GM08714 (cell line): ENCODE data around the gene SUDS3.

Source experiments
- H3K4me3 ChIP-seq: fragments of 200-500 bp; sonication (Bioruptor generic); 2 replicates; pipeline ENCODE4 v1.5.1; 2014; ENCODE audit warnings: mild to moderate bottlenecking, low read length, inconsistent platforms
- ZNF274 ChIP-seq: IDR thresholded peaks from 2 replicates; pipeline ENCODE4 v1.6.1; 2012; ENCODE audit warnings: mild to moderate bottlenecking, low read depth, low read length

Gene SUDS3

DNA sequence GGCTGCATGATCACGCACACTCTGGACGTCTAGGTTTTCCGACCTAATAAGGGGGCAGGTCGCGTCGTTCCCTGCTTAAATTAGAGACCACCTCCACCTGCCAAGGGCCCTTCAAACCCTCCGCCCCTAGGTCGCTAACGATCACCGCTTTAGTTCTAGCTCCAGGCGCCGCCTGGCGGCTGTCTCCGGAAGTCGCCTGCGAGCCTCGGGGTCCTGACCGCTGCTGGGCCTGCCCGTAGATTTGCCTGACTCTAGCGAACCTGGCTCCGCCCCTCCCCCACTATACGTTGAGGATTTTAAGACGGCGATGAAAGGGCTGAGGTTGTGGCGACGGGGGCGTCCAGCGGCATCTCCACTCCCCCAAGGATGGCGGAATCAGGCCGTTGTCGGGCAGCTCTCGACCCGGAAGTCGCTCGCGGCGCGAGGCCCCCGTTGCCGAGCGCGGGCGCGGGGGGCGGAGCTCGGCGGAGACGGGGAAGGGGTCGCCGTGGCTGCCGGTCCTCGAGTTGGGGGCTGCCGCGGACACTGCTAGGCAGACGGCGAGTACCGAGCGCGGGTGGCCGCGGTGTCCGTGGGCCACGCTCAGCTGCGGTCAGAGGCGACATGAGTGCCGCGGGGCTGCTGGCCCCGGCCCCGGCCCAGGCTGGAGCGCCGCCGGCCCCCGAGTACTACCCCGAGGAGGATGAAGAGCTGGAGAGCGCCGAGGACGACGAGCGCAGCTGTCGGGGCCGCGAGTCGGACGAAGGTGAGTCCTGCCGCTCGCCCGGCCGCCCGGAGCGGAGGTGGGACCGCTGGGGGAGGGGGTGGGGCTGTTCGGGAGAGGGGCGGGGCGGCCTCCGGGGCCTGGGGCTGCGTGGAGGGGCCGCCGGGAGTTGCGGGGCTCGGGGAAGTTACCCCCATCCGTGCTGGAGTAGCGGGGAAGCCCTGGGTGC, at the start of gene SUDS3:
TSS of gene SUDS3 (plus strand) at position 467 of the 932 bp plus-strand sequence. CDS start at position 604, 137 bp downstream.
- H3K4me3 ChIP-seq: peak within 1 kb of the TSS; percentile 99
- TF ChIP-seq ZNF274: no peak

- no peak overlapping the region for H3K4me3 ChIP-seq
- no peak for TF ChIP-seq ZNF274
Measured at GRCh38 chr12:118326991-118327390, 49.4 kb upstream of the SUDS3 start.

GRCh38 chr12:118327391-118327790, 49.0 kb upstream of the SUDS3 start:
- H3K4me3 ChIP-seq: no peak overlapping the region
- no peak for TF ChIP-seq ZNF274

DNA sequence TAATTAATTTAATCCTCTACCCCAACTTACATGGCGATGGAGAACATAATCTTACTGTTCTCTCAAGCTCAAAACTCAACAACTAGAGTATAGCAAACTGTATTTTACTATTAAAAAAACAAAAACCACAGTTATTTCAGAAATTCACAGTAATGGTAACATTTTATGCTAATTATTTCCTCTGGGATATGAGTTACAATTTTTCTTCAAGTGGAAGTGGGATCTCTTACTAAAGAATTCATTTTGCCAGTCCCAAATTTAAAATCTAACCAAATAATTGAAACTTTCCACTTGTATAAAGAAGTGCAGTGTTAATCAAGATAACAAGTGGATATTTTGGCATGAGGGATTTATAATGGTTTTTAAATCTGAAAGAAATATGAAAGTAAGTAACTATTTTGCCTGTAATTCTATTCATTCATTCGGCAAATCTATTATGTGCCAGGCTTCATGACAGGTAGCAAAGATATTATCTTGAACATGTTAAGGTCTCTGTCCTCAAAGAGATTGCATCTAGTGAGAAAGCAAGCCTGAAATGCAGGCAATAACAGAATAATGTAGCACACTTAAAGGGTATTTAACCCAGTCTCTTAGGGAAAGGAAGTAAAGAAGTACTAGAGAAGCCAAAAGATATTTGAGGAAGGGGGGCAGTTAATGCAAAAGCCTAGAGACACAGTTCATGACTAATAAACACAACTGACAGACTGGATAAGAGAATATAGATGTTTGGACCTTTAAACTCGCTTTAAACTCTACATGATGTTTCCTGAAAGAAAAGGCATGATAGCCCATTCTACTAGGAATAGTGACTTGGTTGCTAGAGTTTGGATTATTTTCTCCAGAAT, 47.6 kb upstream of the SUDS3 start:
- H3K4me3 ChIP-seq: no peak overlapping the region
- TF ChIP-seq ZNF274: no peak

DNA sequence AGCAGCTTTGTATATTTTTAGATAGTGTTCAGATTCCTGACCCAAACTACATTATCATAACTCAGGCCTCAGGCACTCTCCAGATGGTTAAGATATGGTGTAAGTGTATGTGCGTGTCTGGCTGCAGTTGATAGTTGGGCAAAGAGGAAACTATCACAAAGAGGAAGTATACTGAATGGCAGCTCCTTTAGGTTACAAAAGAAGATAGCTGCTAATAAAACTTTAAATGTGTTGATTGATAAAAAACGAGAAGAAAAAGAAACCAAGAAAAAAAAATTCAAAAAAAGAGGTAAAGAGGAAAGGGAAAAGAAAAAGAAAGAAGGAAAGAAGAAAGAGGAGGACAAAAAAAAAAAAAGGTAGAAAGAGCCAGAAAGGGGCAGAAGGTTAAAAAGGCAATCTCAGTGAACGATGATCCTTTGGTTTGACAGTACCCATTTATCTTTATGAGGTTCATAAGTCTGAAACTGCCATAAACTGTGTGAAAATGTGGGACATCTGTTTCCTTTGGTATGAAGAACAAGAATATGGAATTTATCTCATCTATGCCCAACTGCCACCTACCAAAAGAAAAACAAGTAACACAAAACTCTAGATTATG, 45.8 kb upstream of the SUDS3 start:
- TF ChIP-seq ZNF274: no peak
- H3K4me3 ChIP-seq: no peak overlapping the region; the same call in 1 of the 2 replicates

- no peak for TF ChIP-seq ZNF274
- H3K4me3 ChIP-seq: no peak overlapping the region
Measured at GRCh38 chr12:118332511-118332910, 43.8 kb upstream of the SUDS3 start.

DNA sequence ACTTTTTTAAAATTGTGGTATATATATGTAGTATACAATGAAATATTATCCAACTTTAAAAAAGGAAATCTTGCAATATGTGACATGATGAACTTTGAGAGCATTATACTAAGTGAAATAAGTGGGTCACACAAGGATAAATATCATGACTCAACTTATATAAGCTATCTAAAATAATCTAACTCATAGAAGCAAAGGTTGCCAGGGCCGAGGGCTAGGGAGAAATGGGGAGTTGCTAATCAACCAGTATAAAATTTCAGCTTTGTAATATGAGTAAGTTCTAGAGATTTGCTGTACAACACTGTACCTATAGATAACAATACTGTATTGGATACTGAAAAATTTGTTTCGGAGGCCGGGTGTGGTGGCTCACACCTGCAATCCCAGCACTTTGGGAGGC, 42.1 kb upstream of the SUDS3 start:
- no peak overlapping the region for H3K4me3 ChIP-seq
- TF ChIP-seq ZNF274: no peak

DNA sequence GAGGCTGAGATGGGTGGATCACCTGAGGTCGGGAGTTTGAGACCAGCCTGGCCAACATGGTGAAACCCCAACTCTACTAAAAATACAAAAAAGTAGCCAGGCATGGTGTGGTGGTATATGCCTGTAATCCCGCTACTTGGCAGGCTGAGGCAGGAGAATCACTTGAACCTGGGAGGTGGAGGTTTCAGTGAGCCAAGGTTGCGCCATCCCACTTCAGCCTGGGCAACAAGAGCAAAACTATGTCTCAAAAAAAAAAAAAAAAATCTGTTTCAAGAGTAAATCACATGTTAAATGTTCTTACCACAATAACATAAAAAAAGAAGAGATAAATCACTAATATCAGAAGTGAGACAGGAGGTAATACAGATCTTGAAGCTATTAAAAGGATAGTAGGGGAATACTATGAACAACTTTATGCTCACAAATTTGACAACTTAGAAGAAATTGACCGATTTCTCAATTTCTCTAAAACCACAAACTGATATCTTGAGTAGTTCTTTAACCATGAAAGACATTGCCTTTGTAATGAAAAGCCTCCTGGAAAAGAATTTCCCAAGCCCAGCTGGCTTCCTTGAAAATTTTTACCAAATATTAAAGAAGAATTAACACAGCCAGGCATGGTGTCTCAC, 41.3 kb upstream of the SUDS3 start:
- H3K4me3 ChIP-seq: no peak overlapping the region
- TF ChIP-seq ZNF274: no peak

DNA sequence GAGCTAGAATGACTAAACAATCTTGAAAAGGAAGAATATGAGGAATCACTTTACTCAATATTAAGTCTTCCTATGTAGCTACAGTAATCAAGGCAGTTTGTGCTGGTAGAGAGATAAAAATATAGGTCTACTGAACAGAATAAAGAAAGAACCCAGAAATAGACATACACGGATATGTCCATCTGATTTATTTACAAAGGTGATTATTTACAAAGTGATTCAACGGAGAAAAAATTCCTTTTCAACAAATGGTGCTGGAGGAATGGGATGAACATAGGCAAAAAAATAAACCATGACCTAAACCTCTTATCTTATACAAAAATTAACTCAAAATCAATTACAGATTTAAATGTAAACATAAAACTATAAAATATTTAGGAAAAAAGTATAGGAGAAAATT, 40.2 kb upstream of the SUDS3 start:
- H3K4me3 ChIP-seq: no peak overlapping the region
- TF ChIP-seq ZNF274: no peak

DNA sequence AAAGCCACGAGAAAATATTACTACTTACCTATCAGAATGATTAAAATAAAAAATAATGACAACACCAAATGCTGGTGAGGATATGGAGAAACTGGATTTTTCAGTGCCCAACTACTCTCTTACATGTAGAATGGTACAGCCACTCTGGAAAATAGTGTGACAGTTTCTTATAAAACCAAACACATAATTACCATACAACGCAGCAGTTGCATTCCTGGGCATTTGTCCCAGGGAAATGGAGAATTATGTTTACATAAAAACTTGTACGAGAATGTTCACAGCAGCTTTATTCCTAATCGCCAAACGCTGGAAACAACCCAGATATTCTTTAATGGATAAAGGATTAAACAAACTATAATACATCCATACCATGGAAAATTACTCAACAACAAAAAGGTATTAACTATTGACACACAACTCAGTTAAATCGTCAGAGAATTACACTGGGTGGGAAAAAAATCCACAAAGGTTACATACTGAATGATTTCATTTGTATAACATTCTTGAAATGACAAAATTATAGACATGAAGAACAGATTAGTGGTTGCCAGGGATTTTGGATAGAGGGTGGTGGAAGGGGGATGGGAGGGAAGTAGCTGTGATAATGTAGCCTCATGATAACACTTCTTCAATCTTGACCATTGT, 39.0 kb upstream of the SUDS3 start:
- H3K4me3 ChIP-seq: no peak overlapping the region
- TF ChIP-seq ZNF274: no peak

DNA sequence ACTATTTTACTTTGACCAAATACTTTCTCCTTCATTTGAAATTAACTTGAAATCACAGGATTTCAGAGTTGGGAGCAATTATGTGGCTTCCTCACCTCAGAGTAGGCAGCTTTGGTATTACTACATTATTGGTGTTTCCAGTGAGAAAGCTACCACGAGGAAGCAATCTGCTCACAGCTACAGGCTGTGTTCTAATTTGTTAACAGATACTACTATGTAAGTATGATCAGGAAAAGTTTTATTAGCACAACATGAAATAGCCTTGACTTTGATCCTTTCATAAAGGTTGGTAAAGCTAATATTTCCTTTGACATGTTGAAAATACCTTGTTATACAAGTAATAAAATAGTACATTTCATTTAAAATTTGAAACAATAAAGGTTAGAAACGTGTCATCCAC, 34.3 kb upstream of the SUDS3 start:
- TF ChIP-seq ZNF274: no peak
- H3K4me3 ChIP-seq: no peak overlapping the region

DNA sequence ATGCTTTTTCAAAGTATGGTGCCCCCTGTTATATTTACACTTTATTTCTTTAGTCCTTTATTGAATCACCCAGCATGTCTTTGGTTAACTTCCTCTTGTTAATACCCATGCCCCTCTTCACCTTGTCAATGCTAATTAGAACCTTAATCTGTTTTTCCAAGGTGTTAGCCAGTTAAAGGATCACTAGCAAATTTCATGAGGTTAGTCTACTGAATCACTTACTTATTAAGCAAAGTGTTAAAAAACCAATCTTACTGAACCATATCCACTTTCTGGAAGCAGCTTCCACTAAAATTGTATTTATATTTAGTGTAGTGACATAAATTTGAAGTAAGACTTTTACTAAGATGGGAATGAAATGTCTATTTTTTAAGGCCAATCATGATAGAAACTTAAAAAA, 31.5 kb upstream of the SUDS3 start:
- TF ChIP-seq ZNF274: no peak

GRCh38 chr12:118345355-118345754, 31.0 kb upstream of the SUDS3 start:
- no peak for TF ChIP-seq ZNF274
- H3K4me3 ChIP-seq: no peak overlapping the region

More for the DNA sequence above, 31.5 kb upstream of the SUDS3 start:
- no peak overlapping the region for H3K4me3 ChIP-seq
